DND-41 (cell line): ENCODE data around the gene GPR61.

Experiments
- ATAC-seq: fragments of 200-7000 bp; cut with Tn5 transposase; 3 replicates; pipeline ENCODE4 v1.9.1; 2021; ENCODE audit warnings: low read depth; ENCODE audit not compliant: insufficient read depth
- DNase-seq: peaks from one replicate; pipeline ENCODE4 v3.0.0-alpha.2; 2020
- H2AFZ ChIP-seq: 2 replicates; pipeline ENCODE4 v1.6.0; 2012; ENCODE audit warnings: low read depth, low read length
- H3K27ac ChIP-seq: 2 replicates; pipeline ENCODE4 v1.5.1; 2012; ENCODE audit warnings: low read length, inconsistent platforms
- H3K27me3 ChIP-seq: fragments of 200-600 bp; sonication (generic); 2 replicates; pipeline ENCODE4 v1.6.0; 2012; ENCODE audit warnings: low read length, mild to moderate bottlenecking, inconsistent platforms; ENCODE audit not compliant: insufficient read depth, poor library complexity
- H3K36me3 ChIP-seq: 2 replicates; pipeline ENCODE4 v1.5.1; 2012; ENCODE audit warnings: low read length, inconsistent platforms; ENCODE audit not compliant: insufficient read depth
- H3K4me1 ChIP-seq: 2 replicates; pipeline ENCODE4 v1.5.1; 2012; ENCODE audit warnings: mild to moderate bottlenecking, low read length; ENCODE audit not compliant: insufficient read depth
- H3K4me2 ChIP-seq: 2 replicates; pipeline ENCODE4 v1.6.0; 2012; ENCODE audit warnings: mild to moderate bottlenecking, moderate library complexity, low read length, inconsistent platforms; ENCODE audit not compliant: insufficient read depth
- H3K4me3 ChIP-seq, 2 experiments: fragments of 200-600 bp in 1 of 2; shearing (Covaris generic) in 1 of 2; 2 replicates each; pipeline ENCODE4 v1.5.1; 2012 to 2016; ENCODE audit warnings: inconsistent platforms in 2 of 2, low read length in 2 of 2, mild to moderate bottlenecking in 2 of 2, low read depth in 1 of 2, moderate library complexity in 1 of 2
- H3K79me2 ChIP-seq: 2 replicates; pipeline ENCODE4 v1.6.0; 2012; ENCODE audit warnings: low read length, inconsistent platforms; ENCODE audit not compliant: insufficient read depth
- H3K9ac ChIP-seq: 2 replicates; pipeline ENCODE4 v1.6.0; 2012; ENCODE audit warnings: low read depth, mild to moderate bottlenecking, inconsistent platforms, low read length, moderate library complexity
- H3K9me3 ChIP-seq: 2 replicates; pipeline ENCODE4 v1.5.1; 2012; ENCODE audit warnings: low read length, moderate library complexity, mild to moderate bottlenecking, inconsistent platforms; ENCODE audit not compliant: insufficient read depth, severe bottlenecking
- H4K20me1 ChIP-seq: 2 replicates; pipeline ENCODE4 v1.6.0; 2012; ENCODE audit warnings: low read length; ENCODE audit not compliant: insufficient read depth
- EZH2 ChIP-seq: IDR thresholded peaks from 3 replicates; pipeline ENCODE4 v1.6.1; 2012; ENCODE audit warnings: borderline replicate concordance, low read depth, mild to moderate bottlenecking, moderate library complexity, low read length, inconsistent platforms; ENCODE audit not compliant: severe bottlenecking
- TF ChIP-seq, protein P1 (sequence below): IDR thresholded peaks from 2 replicates; pipeline ENCODE4 v1.5.1; 2012; ENCODE audit warnings: borderline replicate concordance, low read length, moderate library complexity, mild to moderate bottlenecking; ENCODE audit not compliant: poor library complexity, severe bottlenecking; ENCODE audit errors: extremely low read depth

The GPR61 gene

DNA sequence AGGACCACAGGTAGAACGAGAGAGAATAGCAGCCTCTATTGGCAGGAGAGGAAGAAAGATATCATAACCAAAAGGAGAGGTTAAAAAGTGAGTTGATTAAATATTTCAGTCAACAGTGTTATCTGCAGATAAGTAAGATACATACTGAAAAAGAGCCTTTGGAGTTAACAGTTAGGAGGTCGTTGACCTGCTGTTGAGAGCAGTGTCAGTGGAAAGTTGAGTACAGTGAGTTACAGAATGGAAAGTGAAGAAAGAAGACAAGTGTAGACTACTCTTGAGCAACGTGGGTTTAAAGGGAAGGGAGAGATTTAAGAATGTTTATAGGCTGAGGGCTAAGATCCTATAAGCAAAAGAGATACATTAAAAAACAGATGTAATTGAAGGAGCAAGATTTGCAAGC, 49.5 kb downstream of the GPR61 start:
- no peak for DNase-seq
- Histone ChIP-seq H3K36me3 (peaks cover 96% of the 10 kb centered on the region), H3K27ac (no peak overlapping the region)

DNA sequence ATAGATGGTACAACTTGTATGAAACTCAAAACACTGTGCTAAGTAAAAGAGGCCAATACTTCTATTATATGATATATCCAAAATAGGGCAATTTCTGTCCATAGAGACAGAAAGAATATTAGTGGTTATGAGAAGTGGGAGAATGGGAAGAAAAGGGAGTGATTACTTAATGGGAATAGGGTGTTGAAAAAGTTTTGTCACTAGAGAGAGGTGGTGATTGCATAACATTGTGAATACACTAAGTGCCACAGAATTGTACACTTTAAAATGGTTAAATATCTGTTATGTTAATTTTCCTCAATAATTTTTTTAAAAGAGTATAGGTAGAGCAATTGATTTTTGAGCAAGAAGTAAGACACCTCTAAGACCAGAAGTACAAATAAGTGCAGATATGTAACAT, 50.0 kb downstream of the GPR61 start:
- Histone ChIP-seq H4K20me1 (no peaks in the 10 kb centered on the region), H3K4me2 (no peak overlapping the region), H3K9me3 (no peaks in the 10 kb centered on the region), H3K79me2 (no peaks in the 10 kb centered on the region), H3K4me1 (no peaks in the 10 kb centered on the region), H2AFZ (no peak overlapping the region), H3K9ac (no peak overlapping the region), H3K27ac (no peak overlapping the region), H3K36me3 (peaks cover 93% of the 10 kb centered on the region), H3K27me3 (no peaks in the 10 kb centered on the region), H3K4me3 (no peak overlapping the region)
- no peak for TF ChIP-seq EZH2
- DNase-seq (no peak), ATAC-seq (no peak)

More for the DNA sequence above, 49.5 kb downstream of the GPR61 start:
- Histone ChIP-seq H3K9ac (no peak overlapping the region), H3K4me1 (no peaks in the 10 kb centered on the region), H3K4me2 (no peak overlapping the region), H3K9me3 (no peaks in the 10 kb centered on the region), H3K27me3 (no peaks in the 10 kb centered on the region), H3K4me3 (no peak overlapping the region), H3K79me2 (no peaks in the 10 kb centered on the region), H2AFZ (no peak overlapping the region), H4K20me1 (no peaks in the 10 kb centered on the region)
- ATAC-seq = no peak
- TF ChIP-seq, protein P1, sequence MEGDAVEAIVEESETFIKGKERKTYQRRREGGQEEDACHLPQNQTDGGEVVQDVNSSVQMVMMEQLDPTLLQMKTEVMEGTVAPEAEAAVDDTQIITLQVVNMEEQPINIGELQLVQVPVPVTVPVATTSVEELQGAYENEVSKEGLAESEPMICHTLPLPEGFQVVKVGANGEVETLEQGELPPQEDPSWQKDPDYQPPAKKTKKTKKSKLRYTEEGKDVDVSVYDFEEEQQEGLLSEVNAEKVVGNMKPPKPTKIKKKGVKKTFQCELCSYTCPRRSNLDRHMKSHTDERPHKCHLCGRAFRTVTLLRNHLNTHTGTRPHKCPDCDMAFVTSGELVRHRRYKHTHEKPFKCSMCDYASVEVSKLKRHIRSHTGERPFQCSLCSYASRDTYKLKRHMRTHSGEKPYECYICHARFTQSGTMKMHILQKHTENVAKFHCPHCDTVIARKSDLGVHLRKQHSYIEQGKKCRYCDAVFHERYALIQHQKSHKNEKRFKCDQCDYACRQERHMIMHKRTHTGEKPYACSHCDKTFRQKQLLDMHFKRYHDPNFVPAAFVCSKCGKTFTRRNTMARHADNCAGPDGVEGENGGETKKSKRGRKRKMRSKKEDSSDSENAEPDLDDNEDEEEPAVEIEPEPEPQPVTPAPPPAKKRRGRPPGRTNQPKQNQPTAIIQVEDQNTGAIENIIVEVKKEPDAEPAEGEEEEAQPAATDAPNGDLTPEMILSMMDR = no peak
- no peak for TF ChIP-seq EZH2

DNA sequence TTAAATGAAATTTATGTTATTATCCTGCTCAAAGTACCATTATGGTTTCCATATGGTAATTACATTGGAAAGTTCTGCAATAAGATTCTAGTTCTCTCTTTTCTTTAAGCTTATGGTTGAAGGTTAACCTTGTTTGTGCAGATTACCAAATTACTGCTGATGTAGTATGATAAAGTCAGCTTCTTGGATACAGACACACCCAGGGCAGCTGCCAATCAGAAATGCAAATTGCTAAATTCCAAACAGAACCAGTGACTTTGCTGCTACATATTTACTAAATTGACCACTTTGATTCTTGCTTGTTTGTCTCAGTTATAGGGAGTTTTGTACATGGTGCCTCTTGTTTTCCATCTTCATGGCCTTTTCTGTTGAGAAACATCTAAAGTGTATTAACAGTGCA, 53.2 kb downstream of the GPR61 start:
- Histone ChIP-seq H2AFZ (no peak overlapping the region), H3K4me1 (no peaks in the 10 kb centered on the region), H3K4me3 (no peak overlapping the region), H3K27ac (no peak overlapping the region), H3K9ac (no peak overlapping the region), H3K36me3 (peaks cover 71% of the 10 kb centered on the region), H3K79me2 (no peaks in the 10 kb centered on the region), H4K20me1 (no peaks in the 10 kb centered on the region), H3K4me2 (no peak overlapping the region), H3K27me3 (no peaks in the 10 kb centered on the region), H3K9me3 (no peaks in the 10 kb centered on the region)
- no peak for TF ChIP-seq EZH2
- TF ChIP-seq, protein P1 = no peak
- no peak for DNase-seq
- ATAC-seq = no peak

DNA sequence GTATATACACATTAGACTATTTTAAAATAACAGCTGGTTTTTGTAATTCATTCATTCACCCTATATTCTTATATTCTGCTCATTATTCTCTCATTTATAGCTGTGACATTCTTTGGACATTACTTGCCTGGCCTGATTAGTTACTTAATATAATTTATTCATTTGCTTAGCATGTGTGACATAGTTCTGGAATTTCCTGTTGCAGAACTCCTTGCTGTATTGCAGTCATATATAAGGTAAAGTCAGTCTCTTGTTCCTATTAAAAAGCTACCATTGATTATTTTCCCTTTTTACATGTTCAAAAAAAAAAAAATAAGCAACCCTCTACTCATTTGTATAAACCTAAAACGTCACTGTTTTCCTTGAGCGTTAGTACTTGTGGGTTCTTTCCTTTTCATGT, 55.9 kb downstream of the GPR61 start:
- Histone ChIP-seq H2AFZ (no peak overlapping the region), H3K4me3 (no peak overlapping the region), H3K4me1 (no peaks in the 10 kb centered on the region), H3K9me3 (no peaks in the 10 kb centered on the region), H4K20me1 (no peaks in the 10 kb centered on the region), H3K36me3 (peaks cover 47% of the 10 kb centered on the region), H3K27me3 (no peaks in the 10 kb centered on the region), H3K9ac (no peak overlapping the region), H3K27ac (no peak overlapping the region), H3K79me2 (no peaks in the 10 kb centered on the region), H3K4me2 (no peak overlapping the region)
- ATAC-seq = no peak
- DNase-seq = no peak
- TF ChIP-seq EZH2 = no peak
- TF ChIP-seq, protein P1 = no peak
